Nephron (organoid): ENCODE data around the gene NPHS1.
"Not testable (repeated sequence)": the region's sequence is repeated elsewhere in the genome, so short reads cannot be mapped to it uniquely, and the experiment has no call there.

Source experiments
- H3K27ac Mint-ChIP-seq, 3 experiments: 2 replicates each; pipeline ENCODE4 v1.8.0; 2020; ENCODE audit warnings: mixed read lengths in 3 of 3, mild to moderate bottlenecking in 2 of 3, moderate library complexity in 1 of 3
- H3K27me3 Mint-ChIP-seq: 2 replicates; pipeline ENCODE4 v1.8.0; 2021; ENCODE audit warnings: low read depth, mild to moderate bottlenecking, moderate library complexity, mixed read lengths
- H3K36me3 Mint-ChIP-seq: 2 replicates; pipeline ENCODE4 v1.8.0; 2020; ENCODE audit warnings: low read depth, mixed read lengths
- H3K4me1 Mint-ChIP-seq: 2 replicates; pipeline ENCODE4 v1.8.0; 2020; ENCODE audit warnings: mixed read lengths
- H3K4me3 Mint-ChIP-seq, 3 experiments: 2 replicates each; pipeline ENCODE4 v1.8.0; 2020; ENCODE audit warnings: mild to moderate bottlenecking in 3 of 3, mixed read lengths in 3 of 3, moderate library complexity in 2 of 3
- H3K9me3 Mint-ChIP-seq: 2 replicates; pipeline ENCODE4 v1.8.0; 2020; ENCODE audit warnings: mixed read lengths
- CTCF ChIP-seq, 3 experiments: fragments of 200-600 bp; sonication (generic); IDR thresholded peaks; one replicate each; pipeline ENCODE4 v1.5.0; 2021; ENCODE audit warnings: antibody characterized with exemption in 3 of 3; ENCODE audit not compliant: unreplicated experiment in 3 of 3

NPHS1 gene

GRCh38 chr19:35896643-35897040 lies 44.3 kb upstream of the NPHS1 start:
- no peak for TF ChIP-seq CTCF (IDR thresholded peaks at IDR 0.05; ENCODE audit: unreplicated experiment in 3 of 3)
- Mint-ChIP-seq H3K27ac (no peak overlapping the region), H3K27me3 (no peaks in the 10 kb centered on the region), H3K4me3 (no peak overlapping the region), H3K9me3 (no peaks in the 10 kb centered on the region), H3K36me3 (peaks cover 10% of the 10 kb centered on the region), H3K4me1 (peaks cover 4% of the 10 kb centered on the region)

- peaks cover 4% of the 10 kb centered on the region for H3K4me1 Mint-ChIP-seq
- no peak overlapping the region for H3K27ac Mint-ChIP-seq
- H3K4me3 Mint-ChIP-seq, result peak overlapping the region in 2 of 3 experiments; percentile 43 to 62
- H3K9me3 Mint-ChIP-seq, result no peaks in the 10 kb centered on the region
- TF ChIP-seq CTCF (IDR thresholded peaks at IDR 0.05; ENCODE audit: unreplicated experiment in 3 of 3), result no peak
- H3K36me3 Mint-ChIP-seq, result peaks cover 11% of the 10 kb centered on the region
- H3K27me3 Mint-ChIP-seq, result no peaks in the 10 kb centered on the region
Observed at GRCh38 chr19:35895911-35896642, 43.8 kb upstream of the NPHS1 start.

- no peak overlapping the region for H3K4me3 Mint-ChIP-seq
Observed at GRCh38 chr19:35894342-35894741, 42.0 kb upstream of the NPHS1 start.

GRCh38 chr19:35891819-35892218 lies 39.5 kb upstream of the NPHS1 start:
- not testable (repeated sequence) for H3K4me1 Mint-ChIP-seq, H3K27ac Mint-ChIP-seq, H3K4me3 Mint-ChIP-seq, H3K27me3 Mint-ChIP-seq, H3K9me3 Mint-ChIP-seq
- peaks cover 39% of the 10 kb centered on the region for H3K36me3 Mint-ChIP-seq

More at GRCh38 chr19:35894342-35894741, 42.0 kb upstream of the NPHS1 start:
- peaks cover 24% of the 10 kb centered on the region for H3K36me3 Mint-ChIP-seq
- H3K9me3 Mint-ChIP-seq, result no peaks in the 10 kb centered on the region
- no peaks in the 10 kb centered on the region for H3K27me3 Mint-ChIP-seq
- no peak for TF ChIP-seq CTCF (IDR thresholded peaks at IDR 0.05; ENCODE audit: unreplicated experiment in 3 of 3)
- no peak overlapping the region for H3K27ac Mint-ChIP-seq
- H3K4me1 Mint-ChIP-seq, result peaks cover 4% of the 10 kb centered on the region

GRCh38 chr19:35890113-35890650 lies 37.9 kb upstream of the NPHS1 start:
- no peak overlapping the region for H3K27ac Mint-ChIP-seq
- peaks cover 35% of the 10 kb centered on the region for H3K36me3 Mint-ChIP-seq
- H3K9me3 Mint-ChIP-seq, result no peaks in the 10 kb centered on the region
- no peak for TF ChIP-seq CTCF (IDR thresholded peaks at IDR 0.05; ENCODE audit: unreplicated experiment in 3 of 3)
- no peaks in the 10 kb centered on the region for H3K4me1 Mint-ChIP-seq
- no peak overlapping the region for H3K4me3 Mint-ChIP-seq
- peaks cover 6% of the 10 kb centered on the region for H3K27me3 Mint-ChIP-seq

- no peak for TF ChIP-seq CTCF (IDR thresholded peaks at IDR 0.05; ENCODE audit: unreplicated experiment in 3 of 3)
- H3K4me3 Mint-ChIP-seq, result no peak overlapping the region
- H3K9me3 Mint-ChIP-seq, result no peaks in the 10 kb centered on the region
- no peaks in the 10 kb centered on the region for H3K4me1 Mint-ChIP-seq
- no peak overlapping the region for H3K27ac Mint-ChIP-seq
- H3K27me3 Mint-ChIP-seq, result peaks cover 6% of the 10 kb centered on the region
- peaks cover 35% of the 10 kb centered on the region for H3K36me3 Mint-ChIP-seq
Observed at GRCh38 chr19:35889370-35890112, 37.2 kb upstream of the NPHS1 start.
